K562 (cell line): Measurements from ENCODE around the gene ERN1. TPM values are rescaled to one million over a fixed set of nuclear protein-coding genes. Genes with fewer than 3 reads are reported as not detected.

ENCODE experiments used
- ARHGAP35 ChIP-seq: fragments of 450-650 bp; IDR thresholded peaks from 2 replicates; pipeline ENCODE4 v1.6.1; 2018; ENCODE audit not compliant: partially characterized antibody
- BACH1 ChIP-seq: fragments of 200-800 bp; sonication (Bioruptor generic); IDR thresholded peaks from 2 replicates; pipeline ENCODE4 v1.6.1; 2016; ENCODE audit warnings: missing genetic modification characterization, missing compliant biosample characterization
- CBFA2T2 ChIP-seq: fragments of 450-650 bp; conservative IDR thresholded peaks from 2 replicates; pipeline ENCODE4 v1.6.1; 2017; ENCODE audit warnings: mild to moderate bottlenecking
- CREM ChIP-seq: IDR thresholded peaks from 2 replicates; pipeline ENCODE4 v1.6.1; 2014; ENCODE audit warnings: antibody characterized with exemption, low read depth
- CXXC5 ChIP-seq: fragments of 250-450 bp; sonication (Bioruptor Pico); IDR thresholded peaks from 2 replicates; pipeline ENCODE4 v1.8.0; 2022; ENCODE audit warnings: inconsistent platforms, mild to moderate bottlenecking, moderate library complexity
- ELF4 ChIP-seq: fragments of 450-650 bp; formaldehyde crosslinking; IDR thresholded peaks from 2 replicates; pipeline ENCODE4 v1.4.0; 2022; ENCODE audit warnings: missing genetic modification characterization
- FOXM1 ChIP-seq, 2 experiments: fragments of 450-650 bp in 1 of 2; sonication (generic) in 1 of 2; formaldehyde crosslinking in 1 of 2; IDR thresholded peaks; 2 replicates each; pipeline versions ENCODE4 v1.6.1 to v1.9.0; 2017 to 2022; ENCODE audit warnings: low read depth in 2 of 2, mild to moderate bottlenecking in 2 of 2, missing genetic modification reagents in 1 of 2, moderate library complexity in 1 of 2
- HMGXB4 ChIP-seq: sonication (generic); formaldehyde crosslinking; IDR thresholded peaks from 2 replicates; pipeline ENCODE4 v1.8.1; 2023; ENCODE audit warnings: mild to moderate bottlenecking, missing genetic modification reagents
- MLX ChIP-seq, 2 experiments: fragments of 450-650 bp in 1 of 2; sonication (generic) in 1 of 2; formaldehyde crosslinking; conservative IDR thresholded peaks; 2 replicates each; pipeline versions ENCODE4 v1.4.0 to v1.8.1; 2020 to 2022; ENCODE audit warnings: mild to moderate bottlenecking in 1 of 2, missing genetic modification reagents in 1 of 2
- MTA3 ChIP-seq: fragments of 450-650 bp; formaldehyde crosslinking; IDR thresholded peaks from 2 replicates; pipeline ENCODE4 v1.6.1; 2017; ENCODE audit warnings: mild to moderate bottlenecking, borderline replicate concordance
- NBN ChIP-seq: fragments of 450-650 bp; IDR thresholded peaks from 2 replicates; pipeline ENCODE4 v1.6.1; 2016; ENCODE audit warnings: low read depth, mild to moderate bottlenecking
- POLR2AphosphoS2 ChIP-seq: IDR thresholded peaks from 2 replicates; pipeline ENCODE4 v1.6.1; 2012; ENCODE audit warnings: low read length, improper control_type of control experiment
- PPARD ChIP-seq: fragments of 250-450 bp; sonication (Bioruptor Pico); IDR thresholded peaks from 2 replicates; pipeline ENCODE4 v1.8.0; 2022; ENCODE audit warnings: inconsistent platforms, mild to moderate bottlenecking, moderate library complexity
- SMARCB1 ChIP-seq: IDR thresholded peaks from 2 replicates; pipeline ENCODE4 v1.6.1; 2011; ENCODE audit warnings: improper control_type of control experiment, low read depth; ENCODE audit not compliant: insufficient read length
- SP2 ChIP-seq: IDR thresholded peaks from 2 replicates; pipeline ENCODE4 v1.6.1; 2011; ENCODE audit warnings: mild to moderate bottlenecking, low read depth, low read length, moderate library complexity; ENCODE audit not compliant: poor library complexity, severe bottlenecking; ENCODE audit errors: extremely low read depth
- SRSF9 ChIP-seq: fragments of 200-400 bp; formaldehyde crosslinking; IDR thresholded peaks from 2 replicates; pipeline ENCODE4 v1.6.1; 2017; ENCODE audit warnings: low read depth, low read length, borderline replicate concordance
- ZNF347 ChIP-seq: fragments of 450-650 bp; formaldehyde crosslinking; IDR thresholded peaks from 2 replicates; pipeline ENCODE4 v1.4.0; 2020; ENCODE audit warnings: low read depth, mild to moderate bottlenecking, moderate library complexity
- ZNF561 ChIP-seq: fragments of 450-650 bp; formaldehyde crosslinking; conservative IDR thresholded peaks from 2 replicates; pipeline ENCODE4 v1.4.0; 2020; ENCODE audit warnings: mild to moderate bottlenecking, moderate library complexity
- ZNF79 ChIP-seq: fragments of 250-450 bp; sonication (Bioruptor Pico); IDR thresholded peaks from 2 replicates; pipeline ENCODE4 v1.4.0; 2020; ENCODE audit warnings: low read depth, mild to moderate bottlenecking, moderate library complexity
- polyA plus RNA-seq, 8 experiments: library from polyadenylated mRNA; depleted of rRNA in 4 of 8; stranded (reverse) in 5 of 8; unstranded in 3 of 8; fragments of >200 nt; fragmentation: Nextera tagmentation in 2 of 8; fragmentation: Illumina TruSeq in 1 of 8; extraction: Ambion mirVana in 2 of 8; extraction: Trizol in 1 of 8; gene quantifications; 2 replicates each; pipeline versions ENCODE4 v1.2.1 to v1.2.3, GENCODE V29; 2011 to 2014; ENCODE audit warnings: inconsistent platforms in 1 of 8, missing spikeins in 1 of 8
- total RNA-seq, 7 experiments: library from RNA; depleted of rRNA in 6 of 7; stranded (reverse); fragments of >200 nt in 6 of 7; fragmentation: Illumina TruSeq in 2 of 7; extraction: Trizol in 2 of 7; gene quantifications; 2 replicates each; pipeline versions ENCODE4 v1.2.1 to v1.2.3, GENCODE V29; 2011 to 2021; ENCODE audit warnings: low replicate concordance in 1 of 7
- TF ChIP-seq, protein P1 (sequence below): sonication (generic); formaldehyde crosslinking; IDR thresholded peaks from 2 replicates; pipeline ENCODE4 v1.8.0; 2022; ENCODE audit warnings: mild to moderate bottlenecking, missing genetic modification reagents

Gene ERN1
- total and polyA plus RNA-seq, 9 of the 15 experiments (the other 6 are each of a cell fraction or from before 2014, with no cell fraction given): 2.1 to 22.5 (median 7.3) TPM

GRCh38 chr17:64129765-64130558 is at the start of gene ERN1 (continued):
- TF ChIP-seq POLR2AphosphoS2 (no peak; the same call in 1 of the 2 replicates), ELF4 (CRISPR knock-in tag) (no peak), ZNF561 (CRISPR knock-in tag) (no peak), SRSF9 (no peak), HMGXB4 (CRISPR knock-in tag) (peak; percentile 39; the same call in 1 of the 2 replicates), BACH1 (tag) (no peak), CBFA2T2 (no peak), PPARD (CRISPR knock-in tag) (no peak), FOXM1 (IDR thresholded peaks at IDR 0.05; ENCODE audit: low read depth) (no peak), FOXM1 (CRISPR knock-in tag; IDR thresholded peaks at IDR 0.05; ENCODE audit: low read depth) (peak; percentile 86; the same call in 1 of the 2 replicates), ARHGAP35 (no peak), ZNF347 (CRISPR knock-in tag) (no peak), CREM (peak; percentile 84), NBN (no peak), MTA3 (peak; percentile 79), SMARCB1 (no peak), ZNF79 (CRISPR knock-in tag) (no peak), CXXC5 (CRISPR knock-in tag) (peak; percentile 85), SP2 (no peak), MLX (CRISPR knock-in tag; conservative IDR thresholded peaks at IDR 0.05) (no peak)
- TF ChIP-seq, protein P1, sequence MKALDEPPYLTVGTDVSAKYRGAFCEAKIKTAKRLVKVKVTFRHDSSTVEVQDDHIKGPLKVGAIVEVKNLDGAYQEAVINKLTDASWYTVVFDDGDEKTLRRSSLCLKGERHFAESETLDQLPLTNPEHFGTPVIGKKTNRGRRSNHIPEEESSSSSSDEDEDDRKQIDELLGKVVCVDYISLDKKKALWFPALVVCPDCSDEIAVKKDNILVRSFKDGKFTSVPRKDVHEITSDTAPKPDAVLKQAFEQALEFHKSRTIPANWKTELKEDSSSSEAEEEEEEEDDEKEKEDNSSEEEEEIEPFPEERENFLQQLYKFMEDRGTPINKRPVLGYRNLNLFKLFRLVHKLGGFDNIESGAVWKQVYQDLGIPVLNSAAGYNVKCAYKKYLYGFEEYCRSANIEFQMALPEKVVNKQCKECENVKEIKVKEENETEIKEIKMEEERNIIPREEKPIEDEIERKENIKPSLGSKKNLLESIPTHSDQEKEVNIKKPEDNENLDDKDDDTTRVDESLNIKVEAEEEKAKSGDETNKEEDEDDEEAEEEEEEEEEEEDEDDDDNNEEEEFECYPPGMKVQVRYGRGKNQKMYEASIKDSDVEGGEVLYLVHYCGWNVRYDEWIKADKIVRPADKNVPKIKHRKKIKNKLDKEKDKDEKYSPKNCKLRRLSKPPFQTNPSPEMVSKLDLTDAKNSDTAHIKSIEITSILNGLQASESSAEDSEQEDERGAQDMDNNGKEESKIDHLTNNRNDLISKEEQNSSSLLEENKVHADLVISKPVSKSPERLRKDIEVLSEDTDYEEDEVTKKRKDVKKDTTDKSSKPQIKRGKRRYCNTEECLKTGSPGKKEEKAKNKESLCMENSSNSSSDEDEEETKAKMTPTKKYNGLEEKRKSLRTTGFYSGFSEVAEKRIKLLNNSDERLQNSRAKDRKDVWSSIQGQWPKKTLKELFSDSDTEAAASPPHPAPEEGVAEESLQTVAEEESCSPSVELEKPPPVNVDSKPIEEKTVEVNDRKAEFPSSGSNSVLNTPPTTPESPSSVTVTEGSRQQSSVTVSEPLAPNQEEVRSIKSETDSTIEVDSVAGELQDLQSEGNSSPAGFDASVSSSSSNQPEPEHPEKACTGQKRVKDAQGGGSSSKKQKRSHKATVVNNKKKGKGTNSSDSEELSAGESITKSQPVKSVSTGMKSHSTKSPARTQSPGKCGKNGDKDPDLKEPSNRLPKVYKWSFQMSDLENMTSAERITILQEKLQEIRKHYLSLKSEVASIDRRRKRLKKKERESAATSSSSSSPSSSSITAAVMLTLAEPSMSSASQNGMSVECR (CRISPR knock-in tag): peak; percentile 92
